A549 (cell line): ENCODE measurements around the gene LYPD6B. TPM values are rescaled to one million over a fixed set of nuclear protein-coding genes. Genes with fewer than 3 reads are reported as not detected.

Experiments
- ATAC-seq, 2 experiments: fragments of 200-7000 bp in 1 of 2; fragments of >200 bp in 1 of 2; cut with Nextera tagmentation in 1 of 2; cut with Tn5 transposase in 1 of 2; 3 replicates each; pipeline versions ENCODE4 v1.8.0 to v1.9.1; 2018 to 2020; ENCODE audit warnings: mild to moderate bottlenecking in 1 of 2, moderate library complexity in 1 of 2
- CTCF ChIA-PET: fragments of 300-600 bp; sonication (Branson Sonifier 250); formaldehyde crosslinking; extraction: SDS; loops from one replicate; lab custom pipeline; 2021; ENCODE audit warnings: antibody characterized with exemption, inconsistent platforms; lab: Yijun Ruan, JAX
- POLR2A ChIA-PET: fragments of 350-600 bp; formaldehyde crosslinking; extraction: SDS; loops from one replicate; lab custom pipeline; 2021; ENCODE audit warnings: antibody characterized with exemption, inconsistent platforms; lab: Yijun Ruan, JAX
- DNase-seq, 2 experiments: peaks; one replicate each; pipeline versions ENCODE4 v3.0.0 to v3.0.0-alpha.2; 2011 to 2016; ENCODE audit warnings: low read depth in 1 of 2, low spot score in 1 of 2
- FAIRE-seq: peaks from 2 replicates; lab custom pipeline; 2011; peaks lifted over from hg19 to GRCh38; lab: Jason Lieb, UNC
- H3K27ac ChIP-seq, 2 experiments: fragments of >200 bp; sonication (Bioruptor Twin); formaldehyde crosslinking; 3 replicates each; pipeline ENCODE4 v1.5.1; 2016 to 2017
- H3K4me1 ChIP-seq: fragments of >200 bp; sonication (Bioruptor Twin); formaldehyde crosslinking; 3 replicates; pipeline ENCODE4 v1.6.1; 2016
- H3K4me2 ChIP-seq: fragments of >200 bp; sonication (Bioruptor Twin); formaldehyde crosslinking; 3 replicates; pipeline ENCODE4 v1.6.1; 2016
- H3K4me3 ChIP-seq: fragments of >200 bp; sonication (Bioruptor Twin); formaldehyde crosslinking; 3 replicates; pipeline ENCODE4 v1.5.1; 2016
- H3K9me3 ChIP-seq: fragments of >200 bp; sonication (Bioruptor Twin); formaldehyde crosslinking; 3 replicates; pipeline ENCODE4 v1.6.1; 2016
- BHLHE40 ChIP-seq: IDR thresholded peaks from 2 replicates; pipeline ENCODE4 v1.6.1; 2012; ENCODE audit warnings: low read depth, low read length, inconsistent platforms
- CHD2 ChIP-seq: fragments of 150-350 bp; IDR thresholded peaks from 2 replicates; pipeline ENCODE4 v1.6.1; 2014; ENCODE audit warnings: low read length; ENCODE audit not compliant: partially characterized antibody
- CHD4 ChIP-seq: fragments of 200-600 bp; sonication (generic); IDR thresholded peaks from 2 replicates; pipeline ENCODE4 v1.6.1; 2016; ENCODE audit warnings: antibody characterized with exemption, mild to moderate bottlenecking, borderline replicate concordance
- E2F6 ChIP-seq: IDR thresholded peaks from 2 replicates; pipeline ENCODE4 v1.6.1; 2012; ENCODE audit warnings: low read depth, borderline replicate concordance
- EHMT2 ChIP-seq: fragments of 200-600 bp; sonication (generic); IDR thresholded peaks from 2 replicates; pipeline ENCODE4 v1.6.1; 2016; ENCODE audit warnings: antibody characterized with exemption, low read depth, mild to moderate bottlenecking, moderate library complexity
- EP300 ChIP-seq, 2 experiments: fragments of >200 bp; sonication (Bioruptor Twin); formaldehyde crosslinking; IDR thresholded peaks; 2 replicates in 1 of 2; 3 replicates in 1 of 2; pipeline ENCODE4 v1.6.1; 2016 to 2017
- HEYL ChIP-seq: fragments of 250-450 bp; sonication (Bioruptor Pico); IDR thresholded peaks from 2 replicates; pipeline ENCODE4 v1.8.0; 2021; ENCODE audit warnings: mild to moderate bottlenecking, moderate library complexity
- HMGXB4 ChIP-seq: fragments of 250-450 bp; sonication (Bioruptor Pico); IDR thresholded peaks from 2 replicates; pipeline ENCODE4 v1.5.0; 2021; ENCODE audit warnings: mild to moderate bottlenecking, moderate library complexity, borderline replicate concordance
- HOXA7 ChIP-seq: fragments of 250-450 bp; sonication (Bioruptor Pico); IDR thresholded peaks from 2 replicates; pipeline ENCODE4 v1.5.0; 2020; ENCODE audit warnings: mild to moderate bottlenecking, moderate library complexity
- JUNB ChIP-seq: fragments of >200 bp; sonication (Bioruptor Twin); formaldehyde crosslinking; IDR thresholded peaks from 2 replicates; pipeline ENCODE4 v1.6.1; 2016
- KDM1A ChIP-seq: fragments of 200-600 bp; sonication (generic); IDR thresholded peaks from 2 replicates; pipeline ENCODE4 v1.6.1; 2016; ENCODE audit warnings: low read depth, mild to moderate bottlenecking
- KDM5A ChIP-seq: fragments of 200-600 bp; sonication (generic); IDR thresholded peaks from 2 replicates; pipeline ENCODE4 v1.6.1; 2016; ENCODE audit warnings: antibody characterized with exemption, mild to moderate bottlenecking
- MAX ChIP-seq: IDR thresholded peaks from 2 replicates; pipeline ENCODE4 v1.6.1; 2012
- NPAS2 ChIP-seq: fragments of 250-450 bp; sonication (Bioruptor Pico); IDR thresholded peaks from 2 replicates; pipeline ENCODE4 v1.8.0; 2022; ENCODE audit warnings: mild to moderate bottlenecking, moderate library complexity, borderline replicate concordance
- PHF8 ChIP-seq: fragments of 200-600 bp; sonication (generic); IDR thresholded peaks from 2 replicates; pipeline ENCODE4 v1.6.1; 2016; ENCODE audit warnings: low read depth, mild to moderate bottlenecking, antibody characterized with exemption, moderate library complexity, borderline replicate concordance
- POLR2A ChIP-seq: IDR thresholded peaks from 2 replicates; pipeline ENCODE4 v1.6.1; 2012; ENCODE audit warnings: mild to moderate bottlenecking, low read length
- POLR2AphosphoS2 ChIP-seq: conservative IDR thresholded peaks from 2 replicates; pipeline ENCODE4 v1.6.1; 2012; ENCODE audit warnings: low read length, improper control_type of control experiment, inconsistent platforms
- RCOR1 ChIP-seq: fragments of 150-350 bp; IDR thresholded peaks from 2 replicates; pipeline ENCODE4 v1.6.1; 2014; ENCODE audit warnings: antibody characterized with exemption, low read length, low read depth
- REST ChIP-seq: fragments of 200-600 bp; sonication (generic); IDR thresholded peaks from 2 replicates; pipeline ENCODE4 v1.6.1; 2016; ENCODE audit warnings: antibody characterized with exemption, mild to moderate bottlenecking, moderate library complexity
- SREBF2 ChIP-seq: fragments of 450-650 bp; IDR thresholded peaks from 2 replicates; pipeline ENCODE4 v1.6.1; 2014; ENCODE audit warnings: mild to moderate bottlenecking, moderate library complexity
- TFCP2L1 ChIP-seq: fragments of 250-450 bp; sonication (Bioruptor Pico); IDR thresholded peaks from 2 replicates; pipeline ENCODE4 v1.5.0; 2021; ENCODE audit warnings: mild to moderate bottlenecking
- ZC3H11A ChIP-seq: fragments of 450-650 bp; IDR thresholded peaks from 2 replicates; pipeline ENCODE4 v1.6.1; 2014; ENCODE audit warnings: antibody characterized with exemption, mild to moderate bottlenecking
- ZNF302 ChIP-seq: fragments of 250-450 bp; sonication (Bioruptor Pico); IDR thresholded peaks from 2 replicates; pipeline ENCODE4 v1.9.0; 2021; ENCODE audit warnings: inconsistent platforms, mild to moderate bottlenecking, moderate library complexity
- WGBS: methylation state at CpG from one replicate; pipeline ENCODE4 v1.1.6; 2017; ENCODE audit errors: missing lambda C conversion rate; 5-methylcytosine and 5-hydroxymethylcytosine counted together
- polyA plus RNA-seq, 4 experiments: library from polyadenylated mRNA; depleted of rRNA in 3 of 4; stranded (reverse); fragments of >200 nt; fragmentation: RNase III in 1 of 4; extraction: RNeasy Plus Mini Kit Qiagen cat#74134 plus additional on column Dnase treatment in 1 of 4; gene quantifications; 2 replicates in 3 of 4; 3 replicates in 1 of 4; pipeline ENCODE4 v1.2.3, GENCODE V29; 2011 to 2017

The LYPD6B gene
- polyA plus RNA-seq, 2 of the 4 experiments (the other 2 are of a cell fraction): not detected

GRCh38 chr2:149187057-149187456 lies 148.6 kb downstream of the LYPD6B start (continued):
- TF ChIP-seq HMGXB4 (no peak), BHLHE40 (no peak), EHMT2 (no peak), RCOR1 (no peak), CHD2 (no peak), E2F6 (no peak)

GRCh38 chr2:149188291-149188690 lies 149.8 kb downstream of the LYPD6B start:
- no peak for FAIRE-seq
- ChIA-PET CTCF (no interaction called here), POLR2A (no interaction called here)
- WGBS: 18% methylated on average over 1 of the region's 1 CpG
- H3K9me3 ChIP-seq: no peaks in the 10 kb centered on the region
- no peak for ATAC-seq
- no peak for DNase-seq
- H3K4me1 ChIP-seq: no peaks in the 10 kb centered on the region
- H3K4me2 ChIP-seq: no peak overlapping the region
- no peak for TF ChIP-seq PHF8
- TF ChIP-seq EP300 (IDR thresholded peaks at IDR 0.05): no peak
- no peak for TF ChIP-seq ZC3H11A
- TF ChIP-seq HMGXB4: no peak
- no peak for TF ChIP-seq NPAS2 (CRISPR knock-in tag)
- TF ChIP-seq KDM5A: no peak
- TF ChIP-seq HOXA7 (CRISPR knock-in tag): no peak
- no peak for TF ChIP-seq POLR2AphosphoS2
- TF ChIP-seq EHMT2: no peak
- TF ChIP-seq HEYL (CRISPR knock-in tag): no peak
- no peak for TF ChIP-seq MAX
- no peak for TF ChIP-seq JUNB
- TF ChIP-seq BHLHE40: no peak
- no peak for TF ChIP-seq SREBF2
- no peak for TF ChIP-seq REST
- TF ChIP-seq POLR2A: no peak
- no peak for TF ChIP-seq KDM1A
- TF ChIP-seq TFCP2L1 (CRISPR knock-in tag): no peak
- TF ChIP-seq ZNF302 (CRISPR knock-in tag): no peak
- TF ChIP-seq CHD4: no peak
- no peak overlapping the region for H3K4me3 ChIP-seq
- no peak overlapping the region for H3K27ac ChIP-seq
